Erythroblast (primary cell): ENCODE measurements around the gene UQCC5.

Experiments used
- GATA1 ChIP-seq: IDR thresholded peaks from 2 replicates; pipeline ENCODE4 v1.6.1; 2011; ENCODE audit warnings: low read depth, mild to moderate bottlenecking, control low read depth, low read length, moderate library complexity
- POLR2A ChIP-seq: IDR thresholded peaks from 2 replicates; pipeline ENCODE4 v1.6.1; 2011; ENCODE audit warnings: mild to moderate bottlenecking, low read length

- no peak for TF ChIP-seq POLR2A
- TF ChIP-seq GATA1: no peak
These were observed 17.5 kb upstream of the UQCC5 start for GRCh38 chr3:52518723-52519444.
